Activated CD4-positive, alpha-beta T cell treated with anti-CD3 and anti-CD28 coated beads, Interleukin-2, amount 50 U/mL, for 1 hour (primary cell): ENCODE results near the gene UNK.
"Not testable (repeated sequence)": the region's sequence is repeated elsewhere in the genome, so short reads cannot be mapped to it uniquely, and the experiment has no call there.

Experiments
- DNase-seq: peaks from one replicate; pipeline ENCODE4 v3.0.0-alpha.2; 2020

UNK gene

GRCh38 chr17:75839942-75840798 lies 55.6 kb downstream of the UNK start:
- no peak for DNase-seq

- no peak for DNase-seq
Measured at GRCh38 chr17:75840799-75841164, 56.2 kb downstream of the UNK start.

DNA sequence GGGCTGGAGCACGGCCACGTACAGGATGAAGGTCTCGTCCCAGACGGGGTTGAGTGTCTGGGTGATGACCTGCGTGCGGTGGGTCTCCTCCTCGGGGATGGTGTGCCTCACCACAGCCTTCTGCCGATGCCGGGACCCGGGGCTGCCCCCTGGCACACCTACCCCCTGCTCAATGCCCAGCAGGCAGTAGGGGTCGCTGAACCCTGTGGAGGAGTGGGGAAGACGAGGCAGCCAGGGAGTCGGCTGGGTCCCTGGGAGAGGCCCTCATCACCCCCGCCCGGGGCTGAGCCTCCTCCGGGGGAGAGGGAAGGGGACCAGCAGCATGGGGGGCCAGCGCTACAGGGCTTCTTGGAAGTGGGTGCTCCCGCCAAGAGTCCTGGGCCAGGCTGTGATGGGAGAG lies 57.8 kb downstream of the UNK start:
- no peak for DNase-seq

DNA sequence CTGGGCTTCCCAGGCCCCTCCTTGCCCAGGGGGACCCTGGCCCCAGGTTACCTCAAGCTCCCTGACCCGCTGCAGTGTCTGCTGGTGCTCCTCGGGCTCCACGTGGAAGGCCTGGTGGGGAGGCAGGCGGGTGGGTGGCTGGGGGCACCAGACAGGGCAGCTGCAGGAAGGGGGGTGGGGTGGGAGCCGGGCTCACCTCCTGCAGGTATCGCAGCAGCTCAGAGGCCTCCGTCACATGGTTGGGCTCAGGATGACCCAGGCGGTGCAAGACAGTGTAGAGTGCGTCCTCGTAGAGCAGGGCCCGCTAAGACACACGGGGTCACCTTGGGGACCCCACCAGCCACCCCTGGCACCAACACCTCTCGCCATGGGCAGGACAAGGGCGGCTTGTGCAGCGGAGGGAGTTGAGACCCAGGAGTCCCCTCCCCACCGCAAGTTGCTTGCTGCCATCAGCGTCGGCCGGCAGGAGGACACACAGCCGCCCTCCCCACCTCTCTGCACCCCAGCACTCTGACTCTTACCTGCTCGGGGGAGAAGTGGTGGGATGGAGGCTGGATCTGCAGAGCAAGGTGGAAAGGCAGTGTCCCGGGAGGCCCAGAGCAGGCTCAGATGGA lies 58.5 kb downstream of the UNK start:
- peak; percentile 25 for DNase-seq

DNA sequence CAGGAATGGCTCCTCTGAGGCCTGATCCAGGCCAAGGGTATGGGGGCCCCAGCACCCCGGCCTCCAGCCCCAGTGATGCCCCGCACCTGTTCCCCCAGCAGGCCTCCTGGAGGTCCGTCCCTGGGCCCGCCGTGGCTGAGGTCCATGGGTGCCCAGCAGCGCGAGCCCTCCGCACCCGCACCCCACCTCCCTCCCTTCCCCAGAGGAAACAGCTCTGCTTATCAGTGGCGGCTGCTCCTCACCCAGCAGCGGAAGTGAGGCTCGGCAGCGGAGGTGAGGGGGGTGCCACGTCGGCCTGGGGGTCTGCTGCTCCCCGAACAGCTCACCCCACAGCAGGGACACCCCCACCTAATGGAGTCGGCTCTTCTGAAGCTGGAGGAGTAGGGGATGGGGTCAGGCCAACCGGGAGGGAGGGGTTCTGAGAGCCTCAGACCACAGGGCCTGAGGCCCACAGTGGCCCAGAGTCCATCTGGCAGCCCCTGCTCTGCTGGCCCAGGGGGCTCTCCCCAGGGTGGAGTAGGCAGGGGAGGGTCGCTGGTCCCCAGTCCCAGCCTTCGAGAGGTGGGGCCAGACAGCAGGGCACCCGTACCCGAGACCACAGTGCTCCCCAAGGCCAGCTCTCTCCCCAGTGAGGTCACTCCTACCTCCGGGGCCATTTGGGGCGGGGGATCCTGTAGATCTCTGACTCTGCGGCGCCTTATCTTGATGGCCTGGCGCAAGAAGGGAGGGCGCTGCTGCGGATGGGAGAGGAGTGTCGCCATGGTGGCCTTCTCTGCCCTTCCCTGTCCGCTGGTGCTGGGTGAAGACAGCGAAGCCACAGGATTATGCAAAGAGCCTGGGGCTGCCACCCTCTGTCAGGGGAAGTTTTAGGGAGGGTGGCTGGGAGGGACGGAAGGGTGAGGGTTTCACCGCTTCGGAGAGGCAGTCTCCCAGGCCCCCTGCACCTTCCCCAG lies 59.2 kb downstream of the UNK start, which contains the start of gene UNC13D:
UNC13D (minus strand) TSS at position 828 of the 953 bp plus-strand sequence; CDS start at position 761, 67 bp downstream.
- peak; percentile 58 for DNase-seq

GRCh38 chr17:75844530-75845057 lies 60.0 kb downstream of the UNK start:
- no peak for DNase-seq

DNA sequence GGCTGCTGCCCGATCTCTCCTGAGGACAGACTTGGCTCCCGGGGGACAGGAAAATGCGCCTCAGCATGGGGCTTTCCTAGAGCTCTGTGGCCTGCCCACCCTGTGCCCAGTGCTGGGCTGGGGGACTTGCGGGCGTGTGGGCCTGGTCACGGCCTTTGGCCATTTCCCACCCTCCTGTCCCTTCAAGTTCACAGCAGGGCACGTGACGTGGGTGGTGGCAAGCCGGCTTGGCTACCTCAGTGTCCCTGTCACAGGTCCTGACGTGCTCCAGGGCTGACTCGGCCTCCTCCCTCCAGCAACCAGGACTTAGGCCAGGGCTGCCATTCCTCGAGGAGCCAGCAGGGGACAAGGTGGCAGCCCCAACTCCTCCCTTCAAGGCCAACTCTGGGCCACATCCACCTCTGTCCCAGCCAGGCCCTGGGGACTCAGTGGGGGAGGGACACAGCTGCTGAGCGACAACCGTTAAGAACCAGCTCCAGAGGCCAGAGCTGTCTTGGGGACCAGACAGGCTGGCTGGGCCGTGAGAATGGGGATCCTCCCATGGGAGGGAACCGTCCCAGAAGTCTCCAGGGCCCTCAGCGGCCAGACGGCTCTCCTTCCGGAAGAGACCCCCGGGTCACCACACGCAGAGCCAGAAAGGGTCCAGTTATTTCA lies 60.6 kb downstream of the UNK start:
- DNase-seq, result peak; percentile 62

DNA sequence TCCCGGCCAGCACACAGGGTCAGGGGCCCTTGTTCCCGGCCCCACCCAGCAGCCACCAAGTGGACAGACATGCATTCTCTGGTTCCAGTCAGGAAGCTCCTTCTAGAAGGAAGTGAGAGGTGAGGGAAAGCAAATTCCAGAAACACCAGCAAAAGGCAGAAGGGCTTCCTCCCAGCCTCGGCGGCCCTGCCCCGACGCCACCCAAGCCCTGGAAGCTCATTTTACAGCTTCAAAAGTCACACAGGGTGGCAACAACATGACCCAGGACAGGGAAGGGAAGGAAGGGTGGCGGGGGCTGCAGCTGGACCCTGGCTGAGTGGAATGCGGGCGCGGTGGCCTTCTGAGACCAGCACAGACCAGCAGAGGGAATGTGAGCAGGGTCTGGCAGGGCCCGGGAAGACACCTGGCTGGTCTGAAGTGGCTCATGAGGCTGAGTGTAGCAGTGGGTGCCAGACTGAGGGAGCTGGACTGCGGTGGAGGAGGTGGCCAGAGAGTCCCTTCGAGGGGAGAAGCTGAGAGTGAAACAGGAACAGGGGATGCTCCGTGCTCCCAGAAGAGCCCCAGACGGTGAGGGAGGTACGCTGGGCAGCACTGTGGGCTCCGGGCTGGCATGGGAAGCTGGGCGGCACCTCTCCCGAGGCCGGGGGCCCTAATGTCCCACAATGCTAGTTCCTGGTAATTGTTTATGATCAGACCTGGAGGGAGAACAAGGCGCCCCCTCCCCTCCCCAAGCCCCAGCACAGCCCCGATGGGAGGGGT lies 61.5 kb downstream of the UNK start:
- no peak for DNase-seq

- no peak for DNase-seq
Measured at GRCh38 chr17:75846692-75847613, 62.3 kb downstream of the UNK start.

DNA sequence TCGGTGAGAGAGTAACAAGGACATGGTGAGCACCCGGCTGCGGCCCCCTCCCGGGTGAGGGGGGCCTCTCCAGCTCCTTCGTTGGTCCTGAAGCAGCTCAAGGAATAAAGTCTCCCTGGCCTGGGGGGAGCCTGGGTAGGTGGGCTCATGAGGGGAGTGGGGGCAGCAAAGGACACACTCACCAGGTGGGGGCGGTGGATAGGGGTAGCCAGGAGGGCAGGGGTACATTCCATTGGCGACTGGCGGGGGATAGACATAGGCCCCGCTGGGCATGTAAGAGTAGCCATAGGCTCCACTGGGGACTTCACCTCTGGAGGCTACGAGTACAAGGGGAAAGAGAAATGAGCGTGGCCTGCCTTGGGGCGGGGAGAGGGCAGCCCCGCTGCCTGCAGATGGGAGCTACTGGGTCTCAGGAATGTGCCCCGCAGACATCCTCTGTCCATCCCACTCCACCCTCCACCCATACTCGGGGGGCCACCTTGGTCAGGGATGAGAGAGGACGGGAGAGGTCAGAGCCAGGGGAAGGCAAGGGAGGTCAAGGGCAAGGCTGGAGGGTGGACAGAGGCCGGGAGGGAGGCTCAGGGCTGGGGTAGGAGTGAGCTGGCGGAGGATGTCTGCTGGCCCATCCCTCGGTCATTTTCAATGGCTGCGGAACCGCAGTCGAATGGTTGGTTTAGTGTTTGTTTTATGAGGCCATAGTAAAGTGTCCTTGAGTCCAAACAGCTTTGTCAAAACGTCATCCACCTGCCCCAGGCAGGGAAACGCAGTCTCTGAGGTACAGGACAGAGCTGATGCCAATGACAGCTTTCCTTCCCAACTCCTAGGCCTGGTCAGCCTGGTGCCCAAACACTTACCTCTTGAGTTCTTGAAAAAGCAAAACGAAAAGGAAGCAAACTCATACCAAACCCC lies 63.3 kb downstream of the UNK start:
- DNase-seq, result no peak

- DNase-seq, result peak; percentile 86
Measured at GRCh38 chr17:75848523-75849278, 64.1 kb downstream of the UNK start.

GRCh38 chr17:75849279-75849646 lies 64.7 kb downstream of the UNK start:
- no peak for DNase-seq

DNA sequence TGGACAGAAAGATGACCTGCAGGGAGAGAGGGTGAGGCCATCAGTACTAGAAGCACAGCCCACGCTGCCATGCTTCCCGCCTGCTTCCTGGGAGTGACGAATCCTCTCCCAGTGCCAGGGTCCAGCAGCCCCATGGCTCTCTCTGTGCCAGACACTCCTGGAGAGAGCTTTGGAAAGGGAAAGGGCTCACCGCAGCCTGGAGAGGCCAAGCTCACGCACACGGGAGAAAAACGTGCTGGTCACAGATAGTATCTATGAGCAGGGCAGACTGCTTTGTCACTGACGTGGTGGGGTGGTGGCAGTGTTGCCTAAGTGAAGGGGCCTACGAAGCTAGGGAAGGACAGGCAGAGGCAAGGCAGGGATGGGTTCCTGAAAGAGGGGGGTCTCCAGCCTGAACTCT lies 65.1 kb downstream of the UNK start:
- no peak for DNase-seq

DNA sequence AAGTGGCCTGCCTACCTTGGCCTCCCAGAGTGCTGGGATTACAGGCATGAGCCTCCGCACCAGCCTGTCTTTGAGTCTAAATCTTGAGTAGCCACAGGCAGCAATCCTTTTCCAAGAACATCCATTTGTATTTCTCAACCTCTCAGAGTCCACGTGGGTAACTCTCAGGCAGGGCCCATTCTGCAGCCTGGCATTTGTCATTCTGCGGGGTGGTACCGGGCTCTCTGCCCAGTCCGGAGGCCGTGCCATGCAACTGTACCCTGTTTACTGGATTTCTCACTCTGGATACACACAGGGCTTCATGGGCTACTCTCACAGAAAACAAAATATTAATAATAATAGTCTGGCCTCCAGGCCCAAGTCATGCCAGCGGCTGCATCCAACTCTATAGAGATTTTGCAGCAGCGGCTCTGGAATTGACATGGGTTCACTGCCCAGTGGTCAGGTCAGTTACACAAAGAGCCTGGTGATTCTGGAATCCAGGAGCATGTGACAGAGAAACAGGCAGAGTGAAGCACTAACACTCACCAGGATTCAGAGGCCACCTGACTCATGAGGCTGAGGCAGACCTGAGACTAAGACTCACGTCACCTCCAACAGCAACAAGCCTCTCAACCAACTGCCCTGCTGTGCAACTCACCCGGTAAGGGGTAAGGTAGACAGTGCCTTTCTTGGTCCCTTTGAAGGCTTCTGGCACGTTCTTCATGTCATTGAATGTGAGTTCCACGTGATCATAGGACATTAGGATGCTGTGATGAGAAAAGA lies 66.5 kb downstream of the UNK start:
- DNase-seq, result no peak

GRCh38 chr17:75851693-75851991 lies 67.0 kb downstream of the UNK start:
- not testable (repeated sequence) for DNase-seq

GRCh38 chr17:75853433-75853832 lies 68.8 kb downstream of the UNK start:
- DNase-seq, result no peak

GRCh38 chr17:75854101-75854748 lies 69.6 kb downstream of the UNK start:
- no peak for DNase-seq

DNA sequence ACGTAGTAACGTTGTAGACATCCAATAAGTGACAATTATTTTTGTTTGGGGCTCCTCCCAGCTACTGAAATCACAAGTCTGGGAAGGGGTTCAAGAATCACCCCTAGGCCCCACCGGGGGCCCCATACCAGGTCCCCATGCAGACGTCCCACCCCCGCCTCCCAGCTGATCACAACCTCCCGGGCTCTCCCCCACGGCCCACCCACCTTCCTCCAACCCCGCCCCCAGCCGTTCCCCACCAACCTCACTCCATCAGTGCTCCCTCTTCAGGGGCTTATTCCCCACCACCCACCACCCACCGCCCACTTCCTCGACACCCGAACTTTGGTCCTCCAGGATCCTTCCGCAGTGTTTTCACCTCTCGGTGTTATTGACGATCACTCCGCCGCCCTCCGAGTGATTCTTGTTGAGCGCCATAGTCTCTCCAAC lies 70.3 kb downstream of the UNK start:
- DNase-seq, result no peak
